Measurements from ENCODE around the gene CLSTN2.
A peak's percentile ranks its signal among the peaks of the same experiment; 100 is the strongest.

Gene CLSTN2

DNA sequence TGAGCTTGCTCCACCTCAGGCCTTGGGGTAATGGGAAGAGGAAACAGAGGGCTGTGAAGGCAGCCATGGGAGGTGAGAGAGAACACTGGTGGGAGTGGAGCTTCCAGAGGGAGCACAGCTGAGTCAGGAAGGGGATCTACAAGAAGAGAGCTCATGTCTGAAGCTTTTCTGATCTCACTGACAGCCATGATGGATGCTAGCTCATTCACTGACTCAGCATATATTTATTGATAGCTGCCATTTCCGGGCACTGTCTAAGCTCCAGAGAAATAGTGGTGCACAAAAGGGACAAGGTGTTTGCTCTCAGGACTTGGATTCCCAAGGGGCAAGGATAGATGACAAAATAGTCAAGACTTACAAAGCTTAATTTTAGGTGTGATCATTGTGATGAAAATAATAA is 218.8 kb downstream of the CLSTN2 start:
- DNase-seq: no peak

GRCh38 chr3:140157161-140157560 is 222.2 kb downstream of the CLSTN2 start:
- DNase-seq: no peak

GRCh38 chr3:140159646-140160045 is 224.7 kb downstream of the CLSTN2 start:
- no peak for DNase-seq

GRCh38 chr3:140160553-140160952 is 225.6 kb downstream of the CLSTN2 start:
- DNase-seq: no peak

DNA sequence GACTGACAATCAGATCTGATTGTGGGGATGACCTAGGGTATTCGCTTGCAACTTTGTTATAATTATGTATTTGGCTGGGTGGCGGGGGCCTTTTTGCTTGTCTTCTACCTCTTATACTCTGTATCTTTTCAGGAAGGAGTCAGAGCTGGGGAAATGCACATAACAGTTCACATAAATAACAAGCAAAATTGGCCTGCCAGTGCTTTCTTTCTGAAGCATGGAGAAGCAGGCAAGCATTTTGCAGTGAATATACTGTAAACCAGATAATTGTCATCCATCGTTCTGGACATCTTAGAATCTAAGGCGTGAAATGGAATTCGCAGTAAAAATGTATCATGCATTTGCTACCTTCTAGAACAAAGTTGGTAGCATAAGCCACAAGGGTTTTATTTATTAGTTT is 227.6 kb downstream of the CLSTN2 start:
- DNase-seq: no peak

DNA sequence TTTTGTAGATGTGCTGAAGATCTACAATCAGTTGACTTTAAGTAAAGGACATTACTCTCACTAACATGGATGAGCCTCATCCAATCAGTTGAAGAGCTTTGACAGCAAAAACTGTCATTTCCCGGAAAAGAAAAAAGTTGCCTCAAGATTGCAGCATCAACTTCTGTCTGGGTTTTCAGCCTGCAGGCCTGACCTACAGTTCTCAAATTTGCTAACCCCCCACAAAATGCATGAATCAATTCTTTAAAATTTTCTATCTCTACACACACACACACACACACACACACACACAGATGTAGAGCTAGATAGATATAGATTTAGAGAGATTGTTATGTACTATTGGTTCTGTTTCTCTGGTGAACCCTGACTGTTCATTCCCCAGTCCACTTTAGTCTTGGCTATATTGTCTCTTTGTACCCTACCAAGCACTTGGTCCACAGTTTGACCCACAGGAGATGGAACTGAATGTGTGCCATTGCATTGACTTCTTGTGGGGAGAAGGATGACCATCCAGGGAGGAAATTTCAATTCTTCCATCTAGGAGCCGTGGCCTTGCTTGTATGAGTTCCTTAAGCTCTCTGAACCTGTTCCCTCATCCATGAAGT is 228.3 kb downstream of the CLSTN2 start:
- no peak for DNase-seq

- no peak for DNase-seq
Observed at GRCh38 chr3:140164156-140164555, 229.2 kb downstream of the CLSTN2 start.

GRCh38 chr3:140164922-140165590 is 230.1 kb downstream of the CLSTN2 start:
- no peak for DNase-seq

- DNase-seq: no peak
Observed at GRCh38 chr3:140165781-140166180, 230.8 kb downstream of the CLSTN2 start.

GRCh38 chr3:140166861-140167599 is 232.0 kb downstream of the CLSTN2 start:
- DNase-seq: no peak

DNA sequence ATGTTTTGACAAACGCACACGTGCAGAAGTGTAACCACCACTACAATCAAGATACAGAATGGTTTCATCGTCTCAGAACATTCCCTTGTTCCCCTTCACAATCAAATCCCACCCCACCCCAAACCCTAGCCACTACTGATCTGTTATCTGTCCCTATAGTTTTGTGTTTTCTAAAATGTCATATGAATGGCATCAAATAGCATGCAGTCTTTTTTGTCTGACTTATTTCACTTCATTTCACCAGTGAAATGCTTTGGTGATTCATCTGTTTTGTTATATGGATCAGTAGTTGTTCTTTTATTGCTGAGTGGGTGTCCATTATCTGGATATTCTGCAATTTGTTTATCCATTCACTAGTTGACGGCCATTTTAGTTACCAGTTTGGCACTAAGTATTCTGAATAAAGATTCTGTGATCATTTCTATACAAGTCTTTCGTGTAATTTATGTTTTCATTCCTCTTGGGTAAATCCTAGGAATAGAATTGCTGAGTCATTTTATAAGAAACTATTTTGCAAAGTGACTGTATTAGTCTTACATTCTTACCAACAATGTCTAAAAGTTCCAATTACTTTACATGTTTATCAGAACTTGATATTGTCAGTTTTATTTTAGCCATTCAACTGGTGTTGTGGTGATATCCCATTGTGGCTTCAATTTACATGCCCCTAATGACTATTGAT is 232.8 kb downstream of the CLSTN2 start:
- DNase-seq: no peak

GRCh38 chr3:140170612-140171011 is 235.6 kb downstream of the CLSTN2 start:
- DNase-seq: peak in 2 of 3 donors; percentile 9 to 20

DNA sequence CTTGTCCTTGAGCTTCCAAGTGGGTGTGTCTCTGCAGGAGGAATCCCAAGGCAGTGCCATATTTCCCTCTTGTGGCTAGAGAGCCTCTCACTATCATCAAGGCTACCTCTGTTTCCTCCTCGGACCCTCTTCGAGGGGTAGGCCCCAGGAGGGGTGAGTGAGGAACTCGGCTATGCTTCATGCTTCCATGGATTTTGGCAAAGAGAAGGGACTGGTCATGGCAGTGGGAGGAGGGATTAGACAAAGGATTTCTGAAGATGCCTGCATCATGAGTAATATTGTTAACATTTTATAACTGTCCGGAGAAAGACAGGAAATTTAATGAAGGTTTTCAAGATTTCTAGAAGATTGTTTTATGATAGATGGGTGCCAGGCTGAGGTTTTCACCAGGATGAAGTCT is 241.5 kb downstream of the CLSTN2 start:
- no peak for DNase-seq

- peak in 2 of 3 donors; percentile 5 to 19 for DNase-seq
Observed at GRCh38 chr3:140177943-140178342, 243.0 kb downstream of the CLSTN2 start.

DNA sequence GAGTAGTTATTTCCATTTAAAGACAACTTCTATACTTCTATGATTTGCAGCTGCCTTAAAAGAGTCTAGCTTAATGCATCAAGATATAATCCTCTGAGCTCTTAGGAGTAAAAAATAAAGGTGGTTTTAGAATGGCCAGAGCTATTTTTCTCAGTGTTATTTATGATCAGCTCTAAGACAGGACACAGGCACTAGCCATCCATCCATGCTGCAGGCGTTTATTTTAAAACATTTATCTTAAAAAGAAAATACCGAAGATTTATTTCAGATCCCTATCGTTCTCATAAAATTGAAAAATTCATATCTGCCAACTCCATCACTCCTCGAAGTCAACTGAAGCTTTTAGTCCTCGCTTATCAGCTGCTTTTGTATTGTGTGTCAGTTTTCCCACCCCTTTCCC is 243.5 kb downstream of the CLSTN2 start:
- DNase-seq: no peak

- no peak for DNase-seq
Observed at GRCh38 chr3:140180603-140181002, 245.6 kb downstream of the CLSTN2 start.

DNA sequence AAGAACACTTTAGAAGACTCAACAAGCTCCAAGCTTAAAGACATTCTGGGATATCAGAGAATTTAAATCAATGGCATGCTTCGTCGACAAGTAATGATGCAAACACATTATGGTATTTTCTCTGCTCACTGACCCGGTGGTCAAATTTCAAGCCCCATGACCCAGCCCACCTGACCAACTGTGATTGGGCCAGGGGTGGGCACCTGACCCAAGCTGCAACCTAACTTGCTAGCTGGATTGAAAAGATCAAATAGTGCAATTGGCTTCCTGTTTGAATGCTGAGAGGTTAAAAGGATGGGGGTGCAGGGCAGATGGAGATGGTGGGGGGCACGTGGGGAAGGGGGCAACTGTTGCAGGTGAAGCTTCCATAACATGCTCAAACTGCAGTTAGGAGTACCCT is 250.4 kb downstream of the CLSTN2 start:
- no peak for DNase-seq

GRCh38 chr3:140186421-140186920 is 251.5 kb downstream of the CLSTN2 start:
- DNase-seq: no peak

DNA sequence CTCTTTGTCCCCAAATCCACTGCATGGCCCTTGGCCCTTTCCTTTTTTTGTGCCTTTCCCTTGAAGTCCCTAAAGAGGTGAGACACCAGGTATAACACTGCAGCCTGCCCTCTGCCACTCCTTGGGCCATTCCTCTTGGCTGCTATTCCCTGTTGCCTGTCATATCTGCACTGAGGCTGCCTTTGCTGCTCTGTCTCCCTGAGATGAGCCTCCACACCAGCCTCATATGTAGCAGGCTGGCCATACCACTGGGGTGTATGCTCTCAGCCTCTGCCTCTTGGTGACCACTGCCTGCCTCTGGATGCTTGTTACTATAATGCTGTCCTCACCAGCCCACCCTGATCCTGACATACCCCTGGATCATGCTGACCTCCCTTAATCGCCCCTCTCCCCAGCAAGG is 252.0 kb downstream of the CLSTN2 start:
- no peak for DNase-seq

GRCh38 chr3:140187656-140188221 is 252.8 kb downstream of the CLSTN2 start:
- no peak for DNase-seq

DNA sequence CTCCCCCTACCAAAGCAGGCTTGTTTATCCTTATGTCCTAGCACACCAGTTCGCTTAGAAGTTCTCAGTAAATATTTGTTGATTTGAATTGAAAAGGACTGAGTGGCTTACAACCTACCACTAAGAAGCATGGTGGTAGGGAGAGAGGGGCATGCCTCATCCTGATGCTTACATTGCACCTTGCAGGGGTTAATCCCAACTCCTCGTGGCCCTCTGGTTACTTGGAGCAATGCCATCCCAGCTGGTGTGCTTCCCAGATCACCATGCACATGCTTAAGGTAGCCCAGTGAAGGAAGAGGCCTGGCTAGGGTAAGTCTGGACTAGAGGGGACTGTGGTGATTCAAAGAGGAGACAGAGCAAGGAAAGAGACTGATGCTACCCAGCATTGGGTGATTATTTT is 253.3 kb downstream of the CLSTN2 start:
- no peak for DNase-seq

DNA sequence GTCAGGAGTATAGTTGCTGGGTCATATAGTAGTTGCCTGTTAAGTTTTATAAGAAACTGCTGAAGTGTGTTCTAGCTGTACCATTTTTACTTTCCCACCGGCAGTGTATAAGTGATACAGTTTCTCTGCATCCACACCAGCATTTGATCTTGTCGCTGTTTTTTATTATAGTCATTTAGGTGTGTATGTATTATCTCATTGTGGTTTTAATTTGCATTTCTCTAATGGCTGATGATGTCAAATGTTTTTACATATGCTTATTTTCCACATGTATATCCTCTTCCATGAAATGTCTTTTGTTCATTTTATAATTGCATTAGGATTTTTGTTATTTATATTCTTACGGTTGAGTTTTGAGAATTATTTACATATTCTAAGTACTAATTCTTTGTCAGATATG is 254.3 kb downstream of the CLSTN2 start:
- DNase-seq: no peak

- DNase-seq: no peak
Observed at GRCh38 chr3:140189976-140190375, 255.0 kb downstream of the CLSTN2 start.
